UCSD-AML1 (cell line): Measurements from ENCODE around the gene DIP2B.

Experiments used
- DNase-seq: peaks from one replicate; lab custom pipeline; 2025; ENCODE audit not compliant: unreplicated experiment; lab: John Stamatoyannopoulos, UW

DIP2B gene

GRCh38 chr12:50611021-50611744, 106.4 kb downstream of the DIP2B start:
- no peak for DNase-seq

GRCh38 chr12:50612882-50613281, 108.1 kb downstream of the DIP2B start:
- DNase-seq, result no peak

GRCh38 chr12:50613463-50613862, 108.7 kb downstream of the DIP2B start:
- no peak for DNase-seq

GRCh38 chr12:50614167-50614759, 109.5 kb downstream of the DIP2B start:
- no peak for DNase-seq

GRCh38 chr12:50615145-50615906, 110.5 kb downstream of the DIP2B start:
- DNase-seq, result no peak

- DNase-seq, result no peak
Measured at GRCh38 chr12:50615907-50616296, 111.1 kb downstream of the DIP2B start.

- no peak for DNase-seq
Measured at GRCh38 chr12:50617657-50618056, 112.9 kb downstream of the DIP2B start.

- DNase-seq, result no peak
Measured at GRCh38 chr12:50618864-50619609, 114.3 kb downstream of the DIP2B start.

GRCh38 chr12:50619610-50619958, 114.8 kb downstream of the DIP2B start:
- no peak for DNase-seq

- DNase-seq, result no peak
Measured at GRCh38 chr12:50620109-50620977, 115.6 kb downstream of the DIP2B start.

- no peak for DNase-seq
Measured at GRCh38 chr12:50620978-50621360, 116.2 kb downstream of the DIP2B start.

GRCh38 chr12:50621399-50622300, 116.9 kb downstream of the DIP2B start:
- no peak for DNase-seq

- DNase-seq, result no peak
Measured at GRCh38 chr12:50625029-50625925, 120.5 kb downstream of the DIP2B start.

GRCh38 chr12:50626026-50626425, 121.2 kb downstream of the DIP2B start:
- no peak for DNase-seq

- DNase-seq, result no peak
Measured at GRCh38 chr12:50627491-50627890, 122.7 kb downstream of the DIP2B start.

GRCh38 chr12:50628394-50628793, 123.6 kb downstream of the DIP2B start:
- no peak for DNase-seq

GRCh38 chr12:50633955-50634354, 129.2 kb downstream of the DIP2B start:
- DNase-seq, result no peak

GRCh38 chr12:50634379-50634778, 129.6 kb downstream of the DIP2B start:
- no peak for DNase-seq

- no peak for DNase-seq
Measured at GRCh38 chr12:50635364-50635763, 130.6 kb downstream of the DIP2B start.
